SK-N-MC (cell line): Measurements from ENCODE around the gene FAM217A.

Experiments
- EZH2 ChIP-seq: fragments of 200-600 bp; sonication (generic); IDR thresholded peaks from one replicate; pipeline ENCODE4 v1.6.1; 2017; ENCODE audit warnings: antibody characterized with exemption
- FOXP2 ChIP-seq: optimal IDR thresholded peaks from 2 replicates; pipeline ENCODE3; 2011; ENCODE audit warnings: mild to moderate bottlenecking, moderate library complexity; ENCODE audit not compliant: insufficient read depth; ENCODE audit errors: extremely low read length, control extremely low read depth
- POLR2AphosphoS5 ChIP-seq: IDR thresholded peaks from 2 replicates; pipeline ENCODE4 v1.6.1; 2012; ENCODE audit warnings: mild to moderate bottlenecking, low read depth, low read length, borderline replicate concordance

GRCh38 chr6:4115741-4116140, 36.8 kb upstream of the FAM217A start:
- TF ChIP-seq POLR2AphosphoS5 (no peak), EZH2 (no peak), FOXP2 (no peak)
